Activated CD4-positive, alpha-beta memory T cell treated with anti-CD3 and anti-CD28 coated beads for 36 hours (primary cell): ENCODE measurements around the gene BTBD18. TPM values are rescaled to one million over a fixed set of nuclear protein-coding genes. Genes with fewer than 3 reads are reported as not detected.

Experiments used
- CTCF ChIA-PET: fragments of 350-600 bp; sonication (Branson Sonifier 250); formaldehyde crosslinking; loops from one replicate; lab custom pipeline; 2021; ENCODE audit warnings: antibody characterized with exemption, inconsistent platforms; lab: Charles Lee
- POLR2A ChIA-PET: fragments of 350-600 bp; sonication (Branson Sonifier 250); formaldehyde crosslinking; loops from one replicate; lab custom pipeline; 2021; ENCODE audit warnings: antibody characterized with exemption; lab: Charles Lee
- DNase-seq: peaks from one replicate; pipeline ENCODE4 v3.0.0-alpha.2; 2020
- H3K27ac Mint-ChIP-seq: one replicate; pipeline ENCODE4 v1.8.0; 2021; ENCODE audit warnings: mixed read lengths
- H3K27me3 Mint-ChIP-seq: one replicate; pipeline ENCODE4 v1.8.0; 2021; ENCODE audit warnings: mixed read lengths
- H3K36me3 Mint-ChIP-seq: one replicate; pipeline ENCODE4 v1.8.0; 2021; ENCODE audit warnings: mixed read lengths
- H3K4me1 Mint-ChIP-seq: one replicate; pipeline ENCODE4 v1.8.0; 2021; ENCODE audit warnings: low read depth, mixed read lengths
- H3K4me3 Mint-ChIP-seq: one replicate; pipeline ENCODE4 v1.8.0; 2021; ENCODE audit warnings: mild to moderate bottlenecking, mixed read lengths
- H3K9me3 Mint-ChIP-seq: one replicate; pipeline ENCODE4 v1.8.0; 2021; ENCODE audit warnings: mixed read lengths
- intact Hi-C: fragments of 100-400 bp; cut with micrococcal nuclease; formaldehyde crosslinking; loops from one replicate; pipeline ENCODE4 v1.15.1; 2023
- total RNA-seq, 2 experiments: library from RNA; stranded (reverse); gene quantifications; one replicate each; pipeline ENCODE4 v1.2.3, GENCODE V29; 2021

BTBD18 gene
- total RNA-seq, 2 experiments from 2014 or later: not detected

GRCh38 chr11:57787920-57788702 is 36.5 kb upstream of the BTBD18 start:
- ChIA-PET POLR2A (no interaction called here), CTCF (no interaction called here)
- Mint-ChIP-seq H3K9me3 (no peaks in the 10 kb centered on the region), H3K27me3 (peaks cover 1% of the 10 kb centered on the region), H3K4me1 (peaks cover 22% of the 10 kb centered on the region), H3K4me3 (no peak overlapping the region), H3K36me3 (no peaks in the 10 kb centered on the region), H3K27ac (no peak overlapping the region)
- no peak for DNase-seq
- intact Hi-C loops: no loop called here

- intact Hi-C loops: no loop called here
- CTCF ChIA-PET: interaction anchor here (1.3 kb wide), 1 partner anchor 14 kb away, joined by 4 read pairs; no protein-coding TSS in a partner anchor
- Mint-ChIP-seq H3K36me3 (no peaks in the 10 kb centered on the region), H3K27me3 (no peaks in the 10 kb centered on the region), H3K4me3 (no peak overlapping the region), H3K9me3 (no peaks in the 10 kb centered on the region), H3K27ac (no peak overlapping the region), H3K4me1 (peaks cover 14% of the 10 kb centered on the region)
- DNase-seq: no peak
- POLR2A ChIA-PET: no interaction called here
These were observed 35.5 kb upstream of the BTBD18 start for GRCh38 chr11:57787006-57787604.

- Mint-ChIP-seq H3K36me3 (no peaks in the 10 kb centered on the region), H3K4me3 (no peak overlapping the region), H3K27ac (no peak overlapping the region), H3K27me3 (no peaks in the 10 kb centered on the region), H3K9me3 (no peaks in the 10 kb centered on the region), H3K4me1 (peaks cover 7% of the 10 kb centered on the region)
- ChIA-PET POLR2A (no interaction called here), CTCF (interaction anchor here (1.3 kb wide), 1 partner anchor 15 kb away, joined by 4 read pairs; no protein-coding TSS in a partner anchor)
- intact Hi-C loops: no loop called here
- no peak for DNase-seq
These were observed 34.8 kb upstream of the BTBD18 start for GRCh38 chr11:57786436-57786835.

- H3K27ac Mint-ChIP-seq: no peak overlapping the region
- H3K9me3 Mint-ChIP-seq: no peaks in the 10 kb centered on the region
- no peak for DNase-seq
- no peak overlapping the region for H3K4me3 Mint-ChIP-seq
- H3K36me3 Mint-ChIP-seq: no peaks in the 10 kb centered on the region
- no peaks in the 10 kb centered on the region for H3K4me1 Mint-ChIP-seq
- H3K27me3 Mint-ChIP-seq: no peaks in the 10 kb centered on the region
- intact Hi-C loops: no loop called here
- ChIA-PET CTCF (interaction anchor here (0.9 to 1.0 kb wide), 2 partner anchors 10 to 292 kb away, joined by 3 to 5 read pairs; no protein-coding TSS in a partner anchor), POLR2A (no interaction called here)
These were observed 33.5 kb upstream of the BTBD18 start for GRCh38 chr11:57785072-57785471.

GRCh38 chr11:57781529-57781943 is 29.9 kb upstream of the BTBD18 start:
- Mint-ChIP-seq H3K27ac (no peak overlapping the region), H3K4me1 (peaks cover 2% of the 10 kb centered on the region), H3K9me3 (no peaks in the 10 kb centered on the region), H3K4me3 (no peak overlapping the region), H3K27me3 (no peaks in the 10 kb centered on the region), H3K36me3 (no peaks in the 10 kb centered on the region)
- CTCF ChIA-PET: interaction anchor here (1.6 kb wide), 1 partner anchor 19 kb away, joined by 10 read pairs; no protein-coding TSS in a partner anchor
- no peak for DNase-seq
- POLR2A ChIA-PET: no interaction called here
- intact Hi-C loops: no loop called here

GRCh38 chr11:57779276-57779675 is 27.7 kb upstream of the BTBD18 start:
- Mint-ChIP-seq H3K4me3 (no peak overlapping the region), H3K4me1 (peaks cover 2% of the 10 kb centered on the region), H3K9me3 (no peaks in the 10 kb centered on the region), H3K36me3 (no peaks in the 10 kb centered on the region), H3K27ac (no peak overlapping the region), H3K27me3 (no peaks in the 10 kb centered on the region)
- DNase-seq: no peak
- intact Hi-C loops: no loop called here
- POLR2A ChIA-PET: no interaction called here
- CTCF ChIA-PET: interaction anchor here (1.0 kb wide), 1 partner anchor 22 kb away, joined by 3 read pairs; no protein-coding TSS in a partner anchor

- Mint-ChIP-seq H3K4me3 (no peak overlapping the region), H3K27me3 (no peaks in the 10 kb centered on the region), H3K9me3 (no peaks in the 10 kb centered on the region), H3K4me1 (peaks cover 2% of the 10 kb centered on the region), H3K27ac (no peak overlapping the region), H3K36me3 (no peaks in the 10 kb centered on the region)
- no peak for DNase-seq
- ChIA-PET POLR2A (no interaction called here), CTCF (interaction anchor here (1.0 to 1.2 kb wide), 2 partner anchors 23 to 746 kb away, joined by 3 read pairs; no protein-coding TSS in a partner anchor)
- intact Hi-C loops: no loop called here
These were observed 26.9 kb upstream of the BTBD18 start for GRCh38 chr11:57778318-57779037.

GRCh38 chr11:57777969-57778317 is 26.3 kb upstream of the BTBD18 start:
- Mint-ChIP-seq H3K4me3 (no peak overlapping the region), H3K27ac (no peak overlapping the region), H3K9me3 (no peaks in the 10 kb centered on the region), H3K36me3 (no peaks in the 10 kb centered on the region), H3K4me1 (peaks cover 2% of the 10 kb centered on the region), H3K27me3 (no peaks in the 10 kb centered on the region)
- intact Hi-C loops: no loop called here
- ChIA-PET CTCF (interaction anchor here (1.2 kb wide), 1 partner anchor 747 kb away, joined by 3 read pairs; no protein-coding TSS in a partner anchor), POLR2A (no interaction called here)
- no peak for DNase-seq

- ChIA-PET CTCF (no interaction called here), POLR2A (no interaction called here)
- Mint-ChIP-seq H3K4me1 (peaks cover 2% of the 10 kb centered on the region), H3K4me3 (no peak overlapping the region), H3K36me3 (no peaks in the 10 kb centered on the region), H3K27me3 (no peaks in the 10 kb centered on the region), H3K27ac (no peak overlapping the region), H3K9me3 (no peaks in the 10 kb centered on the region)
- DNase-seq: no peak
- intact Hi-C loops: no loop called here
These were observed 25.1 kb upstream of the BTBD18 start for GRCh38 chr11:57776577-57777210.

GRCh38 chr11:57776031-57776521 is 24.5 kb upstream of the BTBD18 start:
- Mint-ChIP-seq H3K4me3 (no peak overlapping the region), H3K27ac (no peak overlapping the region), H3K36me3 (no peaks in the 10 kb centered on the region), H3K4me1 (peaks cover 2% of the 10 kb centered on the region), H3K27me3 (no peaks in the 10 kb centered on the region), H3K9me3 (no peaks in the 10 kb centered on the region)
- DNase-seq: no peak
- ChIA-PET POLR2A (no interaction called here), CTCF (no interaction called here)
- intact Hi-C loops: no loop called here

- DNase-seq: no peak
- H3K9me3 Mint-ChIP-seq: no peaks in the 10 kb centered on the region
- no peak overlapping the region for H3K4me3 Mint-ChIP-seq
- H3K36me3 Mint-ChIP-seq: no peaks in the 10 kb centered on the region
- no peaks in the 10 kb centered on the region for H3K27me3 Mint-ChIP-seq
- H3K27ac Mint-ChIP-seq: no peak overlapping the region
- peaks cover 2% of the 10 kb centered on the region for H3K4me1 Mint-ChIP-seq
- POLR2A ChIA-PET: no interaction called here
- CTCF ChIA-PET: interaction anchor here (0.7 kb wide), 2 partner anchors 9 to 10 kb away, joined by 3 read pairs; no protein-coding TSS in a partner anchor
- intact Hi-C loops: no loop called here
These were observed 23.9 kb upstream of the BTBD18 start for GRCh38 chr11:57775491-57775890.
